Activated T-cell treated with anti-CD3 and anti-CD28 coated beads for 4 hours (primary cell): ENCODE measurements around the gene EXD3.

Source experiments
- DNase-seq: peaks from one replicate; pipeline ENCODE4 v3.0.0-alpha.2; 2020

The EXD3 gene

GRCh38 chr9:137446851-137447471 lies 24.0 kb upstream of the EXD3 start:
- DNase-seq = no peak

DNA sequence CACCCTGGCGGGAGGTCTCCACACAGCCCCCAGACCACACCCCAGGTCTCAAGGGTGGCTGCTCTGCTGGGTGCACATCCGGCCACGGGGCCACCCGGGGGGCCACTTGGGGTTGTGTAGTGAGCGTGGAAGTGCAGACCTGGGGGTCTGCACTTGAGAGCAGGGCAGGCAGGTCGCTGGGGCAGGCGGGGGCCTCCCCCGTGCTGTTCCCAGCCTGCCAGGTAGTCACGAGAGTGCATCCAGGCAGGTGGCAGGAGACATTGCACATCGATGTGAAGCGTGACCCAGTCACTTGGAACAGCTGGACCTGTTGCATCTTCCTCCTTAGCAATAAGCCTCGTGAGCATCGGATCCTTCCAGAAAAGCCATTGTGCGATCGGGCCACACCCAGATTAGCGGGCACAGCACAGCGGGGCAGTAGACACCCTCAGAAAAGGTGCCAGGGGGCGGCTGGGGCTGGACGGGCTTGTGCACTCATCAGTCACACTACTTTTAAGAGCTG lies 23.0 kb upstream of the EXD3 start:
- no peak for DNase-seq

GRCh38 chr9:137445275-137445807 lies 22.4 kb upstream of the EXD3 start:
- peak; percentile 90 for DNase-seq

DNA sequence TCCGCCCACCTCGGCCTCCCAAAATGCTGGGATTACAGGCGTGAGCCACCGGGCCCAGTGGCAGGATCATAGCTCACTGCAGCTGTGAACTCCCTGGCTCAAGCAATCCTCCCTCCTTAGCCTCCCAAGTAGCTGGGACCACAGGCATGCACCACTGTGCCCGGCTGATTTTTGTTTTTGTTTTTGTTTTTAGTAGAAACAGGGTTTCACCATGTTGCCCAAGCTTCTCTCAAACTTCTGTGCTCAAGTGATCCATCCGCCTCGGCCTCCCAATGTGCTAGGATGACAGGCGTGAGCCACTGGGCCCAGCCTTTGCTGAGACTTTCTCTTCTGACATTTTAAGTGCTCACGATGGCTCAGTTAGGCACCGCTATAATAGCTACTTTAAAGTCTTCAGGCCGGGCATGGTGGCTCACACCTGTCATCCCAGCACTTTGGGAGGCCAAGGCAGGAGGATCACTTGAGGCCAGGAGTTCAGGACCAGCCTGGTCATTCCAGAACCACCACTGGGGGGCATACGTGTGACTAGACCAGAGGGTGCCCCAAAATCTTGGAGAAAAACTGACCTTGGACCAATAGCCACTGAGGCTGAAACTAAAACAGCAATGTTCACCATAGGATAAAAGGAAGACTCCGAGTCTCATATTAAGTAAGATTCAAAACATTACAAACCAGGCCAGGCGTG lies 21.3 kb upstream of the EXD3 start:
- DNase-seq = no peak

DNA sequence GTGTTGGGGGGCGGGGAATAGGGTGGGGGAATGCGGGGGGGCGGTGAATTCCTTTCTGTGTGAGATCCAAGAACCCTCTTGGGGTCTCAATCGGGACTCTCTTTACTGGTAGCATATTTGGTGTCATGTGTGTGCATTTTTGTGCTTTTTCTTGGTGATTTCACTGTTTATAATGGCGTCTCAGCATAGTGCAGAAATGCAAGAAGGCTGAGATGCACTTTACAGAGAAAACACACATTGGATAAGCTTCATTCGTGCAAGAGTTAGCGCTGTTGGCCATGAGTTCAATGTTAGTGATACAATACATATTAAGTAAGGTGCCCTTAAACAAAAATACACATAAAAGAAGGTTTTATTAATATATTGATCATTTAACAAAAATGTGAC lies 19.0 kb upstream of the EXD3 start:
- DNase-seq = no peak

DNA sequence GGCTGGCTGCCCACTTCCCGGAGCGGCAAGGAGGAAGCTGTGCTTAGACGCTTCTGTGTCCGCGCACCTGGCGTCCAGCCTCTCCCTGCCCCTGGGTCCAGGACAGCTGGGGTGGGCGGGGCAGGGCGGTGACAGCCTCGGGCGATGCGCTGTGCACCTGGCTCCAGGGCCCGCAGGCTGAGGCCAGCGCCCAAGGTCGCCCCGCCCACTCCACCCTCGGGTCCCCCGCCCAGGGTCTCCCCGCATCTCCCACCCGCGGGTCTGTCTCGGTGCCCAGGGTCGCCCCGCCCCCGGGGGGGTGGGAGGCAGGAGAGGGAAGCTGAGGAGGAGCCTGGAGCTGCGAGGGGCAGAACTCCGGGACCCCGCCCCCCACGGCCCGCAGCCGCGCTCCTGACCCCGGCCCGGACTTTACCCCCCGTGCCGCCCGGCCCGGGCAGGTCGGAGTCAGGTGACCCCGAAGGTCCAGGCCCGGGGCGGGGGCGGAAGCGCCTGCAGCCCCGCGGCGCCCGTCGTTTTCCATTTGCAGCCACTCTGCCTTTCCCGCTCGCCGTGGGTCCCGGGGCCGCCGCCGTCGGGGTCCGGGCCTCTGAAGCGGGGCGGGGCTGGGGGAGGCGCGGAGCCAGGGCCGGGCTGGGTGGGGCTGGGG lies 18.4 kb upstream of the EXD3 start, which contains the start of gene ENTPD8:
Gene ENTPD8 (minus strand): TSS at position 69 of the 646 bp plus-strand sequence. CDS start 3,072 bp downstream, outside the sequence.
- DNase-seq = no peak

DNA sequence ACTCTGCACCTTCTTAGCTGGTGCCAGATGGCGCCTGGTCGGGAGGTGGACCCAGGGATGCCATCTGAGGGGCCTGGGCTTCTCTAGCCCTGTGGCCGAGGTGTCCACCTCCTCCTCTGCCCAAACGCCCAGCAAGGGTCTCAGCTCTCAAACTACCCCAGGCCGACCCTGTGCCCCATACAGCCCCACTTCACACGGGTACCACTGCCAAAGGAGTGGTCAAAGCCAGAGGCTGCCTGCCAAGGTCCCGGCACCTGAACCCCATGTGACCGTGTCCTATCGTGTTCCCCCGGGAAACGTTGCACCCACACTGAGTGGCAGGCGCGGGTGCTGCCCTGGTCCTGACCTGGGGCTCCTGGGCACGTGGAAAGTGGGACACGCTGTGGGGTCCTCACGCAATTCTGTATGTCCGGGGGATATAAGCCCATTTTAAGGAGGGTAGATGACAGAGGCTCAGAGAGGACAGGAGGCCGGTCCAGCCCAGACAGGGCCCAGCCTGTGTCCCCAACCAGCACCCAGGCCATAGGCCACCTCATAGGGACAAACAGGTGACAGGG lies 16.3 kb upstream of the EXD3 start:
- no peak for DNase-seq

DNA sequence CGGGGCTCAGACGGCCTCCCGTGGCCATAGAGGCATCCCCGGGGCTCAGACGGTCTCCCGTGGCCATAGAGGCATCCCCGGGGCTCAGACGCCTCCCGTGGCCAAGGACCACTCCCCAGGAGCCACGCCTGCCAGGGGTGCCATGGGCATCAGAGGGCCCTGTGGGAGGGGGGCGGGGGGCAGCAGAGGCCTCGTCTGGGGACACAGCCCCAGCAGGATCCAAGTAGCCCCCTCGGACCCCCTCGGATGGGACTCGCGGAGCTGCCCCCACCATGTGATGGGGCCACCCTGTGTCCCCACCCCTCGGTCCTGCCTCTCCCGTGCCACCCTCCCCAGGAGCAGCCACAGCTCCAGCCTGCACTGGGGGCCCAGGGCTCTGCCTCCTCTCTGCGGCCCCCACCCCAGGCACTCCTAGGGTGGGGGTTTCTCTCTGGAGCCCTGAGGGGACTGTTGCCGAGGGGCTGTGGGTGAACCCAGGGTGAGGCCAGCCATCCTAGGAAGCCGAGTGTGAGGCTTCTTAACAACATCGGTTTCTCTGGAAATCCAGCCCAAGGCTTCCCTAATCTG lies 15.7 kb upstream of the EXD3 start:
- DNase-seq = no peak

DNA sequence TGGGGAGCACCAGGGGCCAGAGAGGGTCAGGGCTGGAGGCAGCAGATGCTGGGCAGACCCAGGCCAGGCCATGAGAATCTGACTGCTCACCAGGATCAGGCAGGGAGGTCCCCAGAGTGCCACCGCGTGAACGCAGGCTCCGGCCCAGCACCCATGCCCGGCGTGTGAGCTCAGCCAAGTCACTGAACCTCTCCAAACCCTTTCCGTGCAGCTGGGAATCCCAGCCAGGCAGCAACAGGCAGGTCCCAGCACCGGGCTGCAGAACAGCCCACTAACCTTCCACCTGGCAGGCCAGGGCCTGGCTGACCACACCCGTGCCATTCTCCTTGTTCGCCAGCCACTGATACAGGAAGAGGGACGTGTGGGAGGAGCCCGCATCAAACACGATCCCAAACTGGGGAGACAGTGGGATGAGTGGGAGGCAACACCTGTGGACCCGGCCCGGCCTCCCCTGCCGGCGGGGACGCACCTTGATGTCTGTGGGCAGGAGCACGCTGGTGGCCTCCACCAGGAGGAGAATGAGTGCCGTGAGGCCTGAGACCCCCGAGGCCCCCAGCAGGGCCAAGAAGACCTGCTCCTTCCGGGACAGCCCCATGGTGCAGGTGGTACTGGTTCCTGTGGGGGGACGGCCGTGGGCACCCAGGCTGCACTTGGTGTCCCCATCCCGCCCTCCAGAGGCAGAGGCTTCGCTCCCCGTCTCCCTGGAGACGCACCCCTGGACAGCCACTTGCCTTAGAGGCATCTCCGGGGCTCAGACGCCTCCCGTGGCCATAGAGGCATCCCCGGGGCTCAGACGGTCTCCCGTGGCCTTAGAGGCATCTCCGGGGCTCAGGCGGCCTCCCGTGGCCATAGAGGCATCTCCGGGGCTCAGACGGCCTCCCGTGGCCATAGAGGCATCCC lies 15.0 kb upstream of the EXD3 start:
- DNase-seq = no peak

GRCh38 chr9:137436761-137437600 lies 14.0 kb upstream of the EXD3 start:
- no peak for DNase-seq

- DNase-seq = no peak
Observed at GRCh38 chr9:137435980-137436760, 13.2 kb upstream of the EXD3 start.

DNA sequence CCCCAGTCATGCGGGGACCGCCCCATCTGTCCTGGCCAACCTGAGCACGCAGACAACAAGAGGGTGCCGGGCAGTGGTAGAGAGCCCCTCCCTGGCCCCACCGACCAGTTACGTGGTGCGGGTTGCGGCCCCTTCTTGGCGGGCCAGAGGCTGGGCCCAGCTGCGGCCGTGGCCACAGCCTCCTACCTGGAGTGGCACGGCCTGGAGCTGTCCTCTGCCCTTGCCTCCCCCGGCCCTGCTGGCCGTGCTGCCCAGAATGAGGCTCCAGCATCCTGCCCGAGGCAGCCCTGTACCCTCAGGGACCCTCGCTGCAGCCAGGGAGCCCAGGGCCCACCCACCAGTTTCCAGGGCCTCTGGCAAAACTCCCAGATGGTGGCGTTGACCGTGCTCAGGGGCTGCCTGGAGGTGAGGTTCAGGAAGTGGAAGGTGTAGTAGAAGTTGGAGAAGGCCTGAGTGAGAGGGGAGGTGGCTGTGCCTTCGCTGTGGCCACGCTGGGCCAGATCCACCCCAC lies 12.5 kb upstream of the EXD3 start:
- DNase-seq = no peak

DNA sequence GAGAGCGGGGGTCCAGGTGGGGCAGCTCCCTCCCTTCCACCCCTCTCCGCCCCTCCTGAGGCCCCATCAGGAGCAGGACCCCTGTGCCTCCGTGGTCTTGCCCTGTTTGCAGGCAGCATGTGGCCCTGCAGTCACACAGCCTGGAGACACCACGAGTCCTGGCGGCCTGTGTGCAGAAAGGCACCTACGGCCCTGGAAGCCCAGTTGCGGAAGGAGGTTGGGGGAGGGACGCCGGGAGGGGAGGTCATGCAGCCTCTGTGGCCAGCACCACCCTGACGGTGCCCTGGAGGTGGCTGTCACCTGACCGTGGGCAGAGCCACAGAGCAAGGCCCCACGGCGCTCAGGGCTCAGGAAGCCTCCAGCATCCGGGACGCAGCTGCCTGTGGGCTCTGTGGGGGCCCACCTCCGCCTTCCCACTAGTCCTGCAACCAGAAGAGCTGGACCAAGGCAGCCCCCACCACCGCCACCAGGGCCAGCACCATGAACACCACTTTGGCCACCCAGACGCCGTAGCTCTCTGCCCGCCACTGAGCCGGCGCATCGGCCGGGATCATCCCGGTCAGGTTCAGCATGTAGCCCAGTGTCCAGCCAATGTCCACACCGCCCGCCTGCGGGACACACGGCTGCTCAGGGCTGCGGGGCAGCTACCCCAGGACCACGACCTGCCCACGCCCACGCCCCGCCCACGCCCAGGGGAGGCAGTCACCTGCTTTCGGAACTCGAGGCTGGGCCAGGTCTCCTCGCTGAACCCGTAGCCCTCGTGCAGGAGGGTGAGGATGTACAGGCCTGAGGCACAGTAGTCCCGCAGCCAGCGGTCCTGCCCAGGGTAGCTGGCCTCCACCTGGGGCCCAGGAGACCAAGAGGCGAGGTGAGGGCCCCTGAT lies 11.8 kb upstream of the EXD3 start:
- DNase-seq = no peak

DNA sequence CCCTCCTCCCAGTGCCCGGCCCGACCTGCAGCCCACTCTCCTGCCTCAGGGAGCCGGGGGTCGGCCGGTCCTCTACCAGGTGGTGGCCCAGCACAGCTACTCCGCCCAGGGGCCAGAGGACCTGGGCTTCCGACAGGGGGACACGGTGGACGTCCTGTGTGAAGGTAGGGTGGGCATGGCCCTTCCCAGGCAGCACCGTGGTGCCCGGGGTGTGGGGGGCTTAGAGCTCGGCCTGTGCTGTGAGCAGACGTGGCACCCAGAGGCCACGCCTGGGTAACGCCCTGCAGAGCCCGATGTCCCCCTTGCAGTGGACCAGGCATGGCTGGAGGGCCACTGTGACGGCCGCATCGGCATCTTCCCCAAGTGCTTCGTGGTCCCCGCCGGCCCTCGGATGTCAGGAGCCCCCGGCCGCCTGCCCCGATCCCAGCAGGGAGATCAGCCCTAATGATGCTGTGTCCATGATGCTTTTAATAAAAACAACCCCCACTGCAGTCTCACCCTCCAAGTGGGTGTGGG lies 11.0 kb upstream of the EXD3 start:
- no peak for DNase-seq

DNA sequence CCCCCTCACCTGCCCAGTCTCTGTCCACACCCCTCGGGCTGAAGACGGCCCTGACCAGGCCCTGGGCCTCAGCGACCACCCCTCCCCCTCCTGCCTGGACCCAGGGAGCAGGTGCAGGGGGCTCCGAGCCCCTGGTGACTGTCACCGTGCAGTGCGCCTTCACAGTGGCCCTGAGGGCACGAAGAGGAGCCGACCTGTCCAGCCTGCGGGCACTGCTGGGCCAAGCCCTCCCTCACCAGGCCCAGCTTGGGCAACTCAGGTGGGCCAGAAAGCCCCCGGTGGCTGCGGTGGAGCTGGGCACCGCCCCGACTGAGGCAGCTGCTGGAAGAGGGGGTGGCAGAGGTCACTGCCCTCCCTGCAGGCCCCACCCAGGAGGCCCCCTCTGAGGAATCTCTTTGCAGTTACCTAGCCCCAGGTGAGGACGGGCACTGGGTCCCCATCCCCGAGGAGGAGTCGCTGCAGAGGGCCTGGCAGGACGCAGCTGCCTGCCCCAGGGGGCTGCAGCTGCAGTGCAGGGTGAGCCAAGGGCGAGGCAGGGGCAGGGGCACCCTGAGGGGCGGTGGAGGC lies 10.5 kb upstream of the EXD3 start:
- no peak for DNase-seq

GRCh38 chr9:137432687-137433348 lies 9.9 kb upstream of the EXD3 start:
- no peak for DNase-seq

- DNase-seq = no peak
Observed at GRCh38 chr9:137431416-137431931, 8.5 kb upstream of the EXD3 start.
